D721Med (cell line): ENCODE measurements around the gene AATF.

Source experiments
- DNase-seq: peaks from one replicate; pipeline ENCODE4 v3.0.0; 2011; ENCODE audit warnings: low spot score; ENCODE audit not compliant: insufficient read length
- FAIRE-seq: peaks from 2 replicates; lab custom pipeline; 2011; peaks lifted over from hg19 to GRCh38; lab: Jason Lieb, UNC
- TF ChIP-seq, protein P1 (sequence below): IDR thresholded peaks from 2 replicates; pipeline ENCODE4 v1.5.1; 2012; ENCODE audit warnings: mild to moderate bottlenecking, control low read depth; ENCODE audit not compliant: insufficient read depth; ENCODE audit errors: missing control alignments

The AATF gene

DNA sequence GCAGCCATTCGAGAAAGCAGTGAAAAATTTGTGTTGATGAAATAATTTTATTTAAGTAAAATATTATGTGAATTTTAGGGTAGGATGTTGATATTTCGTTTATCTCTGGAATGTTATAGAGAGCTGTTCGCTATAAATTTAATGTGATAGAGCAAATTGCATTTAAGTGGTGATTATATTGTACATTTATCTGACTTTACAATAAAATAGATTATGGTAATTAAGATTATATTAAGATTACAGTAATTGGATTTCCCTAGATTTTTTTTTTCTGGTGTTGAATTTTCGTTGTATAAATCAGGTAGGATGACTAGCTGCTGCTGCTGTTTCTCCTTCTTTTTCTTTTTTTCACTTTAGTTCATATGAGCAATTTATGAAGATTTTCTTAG, 71.0 kb downstream of the AATF start:
- DNase-seq (no peak), FAIRE-seq (no peak)
- TF ChIP-seq, protein P1, sequence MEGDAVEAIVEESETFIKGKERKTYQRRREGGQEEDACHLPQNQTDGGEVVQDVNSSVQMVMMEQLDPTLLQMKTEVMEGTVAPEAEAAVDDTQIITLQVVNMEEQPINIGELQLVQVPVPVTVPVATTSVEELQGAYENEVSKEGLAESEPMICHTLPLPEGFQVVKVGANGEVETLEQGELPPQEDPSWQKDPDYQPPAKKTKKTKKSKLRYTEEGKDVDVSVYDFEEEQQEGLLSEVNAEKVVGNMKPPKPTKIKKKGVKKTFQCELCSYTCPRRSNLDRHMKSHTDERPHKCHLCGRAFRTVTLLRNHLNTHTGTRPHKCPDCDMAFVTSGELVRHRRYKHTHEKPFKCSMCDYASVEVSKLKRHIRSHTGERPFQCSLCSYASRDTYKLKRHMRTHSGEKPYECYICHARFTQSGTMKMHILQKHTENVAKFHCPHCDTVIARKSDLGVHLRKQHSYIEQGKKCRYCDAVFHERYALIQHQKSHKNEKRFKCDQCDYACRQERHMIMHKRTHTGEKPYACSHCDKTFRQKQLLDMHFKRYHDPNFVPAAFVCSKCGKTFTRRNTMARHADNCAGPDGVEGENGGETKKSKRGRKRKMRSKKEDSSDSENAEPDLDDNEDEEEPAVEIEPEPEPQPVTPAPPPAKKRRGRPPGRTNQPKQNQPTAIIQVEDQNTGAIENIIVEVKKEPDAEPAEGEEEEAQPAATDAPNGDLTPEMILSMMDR = no peak

DNA sequence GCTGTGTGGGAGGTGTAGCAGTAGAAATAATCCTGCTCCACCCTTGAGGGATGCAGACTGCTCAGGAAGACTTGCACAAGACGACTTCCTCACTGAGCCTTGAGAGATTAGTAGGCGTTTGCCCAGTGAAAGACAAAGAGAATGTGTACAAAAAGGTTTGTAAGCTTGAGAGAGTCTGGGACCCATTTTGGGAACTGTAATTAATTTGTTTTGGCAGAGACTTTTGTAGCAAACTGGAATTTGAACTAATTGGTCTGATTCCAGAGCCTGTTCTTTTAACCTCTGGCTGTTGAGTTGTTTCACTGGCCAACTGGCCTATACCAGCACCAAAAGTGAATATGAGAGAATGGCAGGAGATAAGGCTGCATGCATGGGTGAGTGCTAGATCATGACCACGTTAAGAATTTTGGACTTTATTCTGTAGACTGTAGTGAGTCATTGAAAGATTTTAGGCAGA, 75.5 kb downstream of the AATF start:
- no peak for FAIRE-seq
- DNase-seq = no peak
- TF ChIP-seq, protein P1 = no peak

DNA sequence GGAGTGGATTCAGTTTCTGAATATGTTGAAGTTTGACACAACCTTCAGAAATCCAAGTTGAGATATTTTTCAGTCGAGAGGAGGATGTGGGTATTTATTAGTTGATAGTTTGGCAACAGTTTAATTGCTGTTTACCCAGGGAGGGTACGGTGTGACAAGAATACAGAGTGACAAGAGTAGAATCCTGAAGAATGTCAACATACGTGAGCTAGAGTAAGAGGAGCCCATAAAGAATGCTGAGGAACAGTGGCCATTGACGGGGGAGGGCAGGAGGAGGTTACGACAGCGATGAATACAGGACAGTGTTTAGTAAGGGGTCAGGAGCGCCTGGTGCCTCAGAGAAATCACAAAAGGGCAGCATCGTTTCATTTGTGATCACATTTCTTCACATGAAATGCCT, 76.5 kb downstream of the AATF start:
- FAIRE-seq (no peak), DNase-seq (no peak)
- TF ChIP-seq, protein P1 = no peak

DNA sequence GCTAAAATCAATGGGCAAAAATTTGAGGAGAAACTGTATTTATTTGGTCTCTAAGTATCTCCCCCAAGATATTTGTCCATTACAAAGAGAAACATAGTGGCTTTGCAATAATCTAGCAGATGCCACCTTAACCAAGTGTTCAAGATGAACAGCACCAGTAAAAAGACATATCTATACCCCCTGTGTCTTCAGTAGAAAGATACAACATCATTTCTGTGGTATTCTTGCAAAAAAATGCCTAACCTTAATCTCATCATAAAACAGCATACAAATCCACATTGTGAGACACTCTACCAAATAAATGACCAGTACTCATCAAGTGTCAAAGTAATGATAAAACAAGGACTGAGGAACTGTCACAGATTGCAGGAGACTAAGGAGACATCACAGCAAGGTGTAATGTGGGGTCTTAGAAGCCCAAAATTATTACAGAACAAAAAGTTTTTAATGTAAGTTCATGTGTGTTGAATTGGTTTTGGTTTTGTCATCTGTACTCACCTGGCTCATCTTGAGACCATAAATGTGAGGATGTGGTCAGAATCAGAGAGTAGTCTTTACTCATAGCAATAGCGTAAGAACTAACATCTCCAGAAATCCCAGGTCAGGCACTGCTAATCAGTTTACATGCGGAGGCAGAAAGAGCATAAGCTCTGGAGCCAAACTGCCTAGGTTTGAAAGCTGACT, 77.2 kb downstream of the AATF start:
- DNase-seq = no peak
- FAIRE-seq = no peak
- TF ChIP-seq, protein P1 = no peak

DNA sequence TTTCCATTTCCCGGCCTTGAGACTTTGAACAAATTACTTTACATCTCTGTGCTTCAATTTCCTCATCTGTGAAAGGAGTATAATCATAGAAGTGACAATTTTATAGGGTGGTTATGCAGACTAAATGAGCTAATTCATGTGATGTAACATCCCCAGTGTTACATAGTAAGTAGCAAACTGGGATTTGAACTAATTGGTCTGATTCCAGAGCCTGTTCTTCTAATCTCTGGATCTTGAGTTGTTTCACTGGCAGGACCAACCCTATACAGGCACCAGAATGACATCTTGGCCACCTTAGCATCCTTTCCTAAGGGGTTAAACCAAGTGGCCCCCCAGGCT, 77.7 kb downstream of the AATF start:
- TF ChIP-seq, protein P1 = no peak
- DNase-seq (no peak), FAIRE-seq (no peak)

DNA sequence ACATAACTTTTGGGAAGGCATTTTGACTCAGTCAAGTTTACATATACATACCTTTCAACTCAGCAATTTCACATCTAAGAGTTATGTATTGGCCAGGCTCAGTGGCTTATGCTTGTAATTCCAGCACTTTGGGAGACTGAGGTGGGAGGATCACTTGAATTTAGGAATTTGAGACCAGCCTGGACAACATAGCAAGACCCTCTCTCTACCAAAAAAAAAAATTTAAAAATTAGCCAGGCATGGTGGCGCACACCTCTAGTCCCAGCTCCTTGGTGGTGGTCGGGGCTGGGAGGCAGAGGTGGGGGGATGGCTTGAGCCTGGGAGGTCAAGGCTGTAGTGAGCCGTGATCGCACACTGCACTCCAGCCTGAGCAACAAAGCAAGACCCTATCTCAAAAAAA, 79.3 kb downstream of the AATF start:
- TF ChIP-seq, protein P1 = no peak
- DNase-seq = no peak
- FAIRE-seq = no peak

DNA sequence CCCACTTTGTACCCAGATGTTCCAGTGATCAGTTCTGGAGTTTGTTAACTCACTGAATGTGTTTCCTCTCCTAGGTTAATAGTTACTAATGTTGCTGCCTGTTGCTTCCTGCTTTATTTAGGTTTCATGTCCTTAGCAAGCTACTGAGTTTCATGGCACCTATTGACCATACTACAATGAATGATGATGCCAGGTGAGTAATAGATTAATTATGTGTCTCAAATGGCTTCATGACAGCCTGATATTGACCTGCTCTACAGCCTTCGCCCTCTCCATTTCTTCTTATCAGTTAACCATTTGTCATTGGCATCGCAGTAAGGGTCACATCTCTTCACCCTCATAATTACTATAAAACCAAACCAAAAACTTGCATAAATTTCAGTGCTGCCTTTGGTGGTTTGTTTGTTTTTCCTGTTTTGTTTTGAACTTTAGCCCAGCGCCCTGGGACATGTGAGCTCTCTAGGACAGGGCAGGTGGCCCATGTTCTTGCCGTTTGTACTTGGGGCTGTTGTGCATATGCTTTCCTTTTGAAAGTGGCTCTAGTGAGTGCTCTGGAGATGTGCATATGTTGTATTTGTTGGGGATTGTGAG, 82.8 kb downstream of the AATF start:
- DNase-seq (no peak), FAIRE-seq (no peak)

More for the DNA sequence above, 82.8 kb downstream of the AATF start:
- TF ChIP-seq, protein P1 = no peak
